A549 (cell line): ENCODE data around the gene RHCE. TPM values are rescaled to one million over a fixed set of nuclear protein-coding genes. Genes with fewer than 3 reads are reported as not detected.

ENCODE experiments used
- ATAC-seq, 2 experiments: fragments of 200-7000 bp in 1 of 2; fragments of >200 bp in 1 of 2; cut with Nextera tagmentation in 1 of 2; cut with Tn5 transposase in 1 of 2; 3 replicates each; pipeline versions ENCODE4 v1.8.0 to v1.9.1; 2018 to 2020; ENCODE audit warnings: mild to moderate bottlenecking in 1 of 2, moderate library complexity in 1 of 2
- CTCF ChIA-PET: fragments of 300-600 bp; sonication (Branson Sonifier 250); formaldehyde crosslinking; extraction: SDS; loops from one replicate; lab custom pipeline; 2021; ENCODE audit warnings: antibody characterized with exemption, inconsistent platforms; lab: Yijun Ruan, JAX
- POLR2A ChIA-PET: fragments of 350-600 bp; formaldehyde crosslinking; extraction: SDS; loops from one replicate; lab custom pipeline; 2021; ENCODE audit warnings: antibody characterized with exemption, inconsistent platforms; lab: Yijun Ruan, JAX
- DNase-seq, 2 experiments: peaks; one replicate each; pipeline versions ENCODE4 v3.0.0 to v3.0.0-alpha.2; 2011 to 2016; ENCODE audit warnings: low read depth in 1 of 2, low spot score in 1 of 2
- FAIRE-seq: peaks from 2 replicates; lab custom pipeline; 2011; peaks lifted over from hg19 to GRCh38; lab: Jason Lieb, UNC
- H3K27ac ChIP-seq, 2 experiments: fragments of >200 bp; sonication (Bioruptor Twin); formaldehyde crosslinking; 3 replicates each; pipeline ENCODE4 v1.5.1; 2016 to 2017
- H3K4me1 ChIP-seq: fragments of >200 bp; sonication (Bioruptor Twin); formaldehyde crosslinking; 3 replicates; pipeline ENCODE4 v1.6.1; 2016
- H3K4me2 ChIP-seq: fragments of >200 bp; sonication (Bioruptor Twin); formaldehyde crosslinking; 3 replicates; pipeline ENCODE4 v1.6.1; 2016
- H3K4me3 ChIP-seq: fragments of >200 bp; sonication (Bioruptor Twin); formaldehyde crosslinking; 3 replicates; pipeline ENCODE4 v1.5.1; 2016
- H3K9me3 ChIP-seq: fragments of >200 bp; sonication (Bioruptor Twin); formaldehyde crosslinking; 3 replicates; pipeline ENCODE4 v1.6.1; 2016
- BCL3 ChIP-seq: fragments of >200 bp; sonication (Bioruptor Twin); formaldehyde crosslinking; IDR thresholded peaks from 3 replicates; pipeline ENCODE4 v1.6.1; 2016
- CBX8 ChIP-seq: fragments of 200-600 bp; sonication (generic); IDR thresholded peaks from 2 replicates; pipeline ENCODE4 v1.6.1; 2016
- CEBPB ChIP-seq, 2 experiments: fragments of >200 bp in 1 of 2; sonication (Bioruptor Twin) in 1 of 2; formaldehyde crosslinking in 1 of 2; IDR thresholded peaks; 2 replicates each; pipeline ENCODE4 v1.6.1; 2012 to 2016
- CHD2 ChIP-seq: fragments of 150-350 bp; IDR thresholded peaks from 2 replicates; pipeline ENCODE4 v1.6.1; 2014; ENCODE audit warnings: low read length; ENCODE audit not compliant: partially characterized antibody
- CHD4 ChIP-seq: fragments of 200-600 bp; sonication (generic); IDR thresholded peaks from 2 replicates; pipeline ENCODE4 v1.6.1; 2016; ENCODE audit warnings: antibody characterized with exemption, mild to moderate bottlenecking, borderline replicate concordance
- EP300 ChIP-seq, 2 experiments: fragments of >200 bp; sonication (Bioruptor Twin); formaldehyde crosslinking; IDR thresholded peaks; 2 replicates in 1 of 2; 3 replicates in 1 of 2; pipeline ENCODE4 v1.6.1; 2016 to 2017
- FOXS1 ChIP-seq: fragments of 250-450 bp; sonication (Bioruptor Pico); IDR thresholded peaks from 2 replicates; pipeline ENCODE4 v1.5.0; 2020; ENCODE audit warnings: mild to moderate bottlenecking, moderate library complexity
- GATA3 ChIP-seq: IDR thresholded peaks from 2 replicates; pipeline ENCODE4 v1.6.1; 2012; ENCODE audit warnings: borderline replicate concordance
- HEYL ChIP-seq: fragments of 250-450 bp; sonication (Bioruptor Pico); IDR thresholded peaks from 2 replicates; pipeline ENCODE4 v1.8.0; 2021; ENCODE audit warnings: mild to moderate bottlenecking, moderate library complexity
- HMGXB4 ChIP-seq: fragments of 250-450 bp; sonication (Bioruptor Pico); IDR thresholded peaks from 2 replicates; pipeline ENCODE4 v1.5.0; 2021; ENCODE audit warnings: mild to moderate bottlenecking, moderate library complexity, borderline replicate concordance
- HOXA7 ChIP-seq: fragments of 250-450 bp; sonication (Bioruptor Pico); IDR thresholded peaks from 2 replicates; pipeline ENCODE4 v1.5.0; 2020; ENCODE audit warnings: mild to moderate bottlenecking, moderate library complexity
- HOXB13 ChIP-seq: fragments of 250-450 bp; sonication (Bioruptor Pico); IDR thresholded peaks from 2 replicates; pipeline ENCODE4 v1.5.0; 2020; ENCODE audit warnings: low read depth, mild to moderate bottlenecking, moderate library complexity
- JUN ChIP-seq, 2 experiments: fragments of >200 bp; sonication (Bioruptor Twin); formaldehyde crosslinking; IDR thresholded peaks; 2 replicates in 1 of 2; 3 replicates in 1 of 2; pipeline ENCODE4 v1.6.1; 2016 to 2017
- KDM1A ChIP-seq: fragments of 200-600 bp; sonication (generic); IDR thresholded peaks from 2 replicates; pipeline ENCODE4 v1.6.1; 2016; ENCODE audit warnings: low read depth, mild to moderate bottlenecking
- KDM5A ChIP-seq: fragments of 200-600 bp; sonication (generic); IDR thresholded peaks from 2 replicates; pipeline ENCODE4 v1.6.1; 2016; ENCODE audit warnings: antibody characterized with exemption, mild to moderate bottlenecking
- MAFK ChIP-seq: fragments of 450-650 bp; IDR thresholded peaks from 2 replicates; pipeline ENCODE4 v1.6.1; 2014; ENCODE audit not compliant: partially characterized antibody
- MAZ ChIP-seq: fragments of 150-350 bp; IDR thresholded peaks from 2 replicates; pipeline ENCODE4 v1.6.1; 2014; ENCODE audit warnings: antibody characterized with exemption, low read depth, low read length, borderline replicate concordance
- NPAS2 ChIP-seq: fragments of 250-450 bp; sonication (Bioruptor Pico); IDR thresholded peaks from 2 replicates; pipeline ENCODE4 v1.8.0; 2022; ENCODE audit warnings: mild to moderate bottlenecking, moderate library complexity, borderline replicate concordance
- NR3C1 ChIP-seq: fragments of >200 bp; sonication (Bioruptor Twin); formaldehyde crosslinking; IDR thresholded peaks from 3 replicates; pipeline ENCODE4 v1.6.1; 2017
- PHF8 ChIP-seq: fragments of 200-600 bp; sonication (generic); IDR thresholded peaks from 2 replicates; pipeline ENCODE4 v1.6.1; 2016; ENCODE audit warnings: low read depth, mild to moderate bottlenecking, antibody characterized with exemption, moderate library complexity, borderline replicate concordance
- RFX5 ChIP-seq: fragments of 450-650 bp; IDR thresholded peaks from 2 replicates; pipeline ENCODE4 v1.7.1; 2014; ENCODE audit warnings: antibody characterized with exemption, mild to moderate bottlenecking, moderate library complexity
- ZC3H11A ChIP-seq: fragments of 450-650 bp; IDR thresholded peaks from 2 replicates; pipeline ENCODE4 v1.6.1; 2014; ENCODE audit warnings: antibody characterized with exemption, mild to moderate bottlenecking
- WGBS: methylation state at CpG from one replicate; pipeline ENCODE4 v1.1.6; 2017; ENCODE audit errors: missing lambda C conversion rate; 5-methylcytosine and 5-hydroxymethylcytosine counted together
- polyA plus RNA-seq, 4 experiments: library from polyadenylated mRNA; depleted of rRNA in 3 of 4; stranded (reverse); fragments of >200 nt; fragmentation: RNase III in 1 of 4; extraction: RNeasy Plus Mini Kit Qiagen cat#74134 plus additional on column Dnase treatment in 1 of 4; gene quantifications; 2 replicates in 3 of 4; 3 replicates in 1 of 4; pipeline ENCODE4 v1.2.3, GENCODE V29; 2011 to 2017
- TF ChIP-seq, protein P1 (sequence below): IDR thresholded peaks from 2 replicates; pipeline ENCODE4 v1.6.1; 2012
- TF ChIP-seq, protein P2 (sequence below): fragments of 250-450 bp; sonication (Bioruptor Pico); IDR thresholded peaks from 2 replicates; pipeline ENCODE4 v1.5.0; 2020; ENCODE audit warnings: low read depth, mild to moderate bottlenecking, moderate library complexity
- TF ChIP-seq, protein P3 (sequence below): fragments of 200-600 bp; sonication (generic); IDR thresholded peaks from 2 replicates; pipeline ENCODE4 v1.6.1; 2016; ENCODE audit warnings: antibody characterized with exemption, mild to moderate bottlenecking, moderate library complexity

RHCE gene
- polyA plus RNA-seq, 2 of the 4 experiments (the other 2 are of a cell fraction): 0.12 TPM; not detected in 1

DNA sequence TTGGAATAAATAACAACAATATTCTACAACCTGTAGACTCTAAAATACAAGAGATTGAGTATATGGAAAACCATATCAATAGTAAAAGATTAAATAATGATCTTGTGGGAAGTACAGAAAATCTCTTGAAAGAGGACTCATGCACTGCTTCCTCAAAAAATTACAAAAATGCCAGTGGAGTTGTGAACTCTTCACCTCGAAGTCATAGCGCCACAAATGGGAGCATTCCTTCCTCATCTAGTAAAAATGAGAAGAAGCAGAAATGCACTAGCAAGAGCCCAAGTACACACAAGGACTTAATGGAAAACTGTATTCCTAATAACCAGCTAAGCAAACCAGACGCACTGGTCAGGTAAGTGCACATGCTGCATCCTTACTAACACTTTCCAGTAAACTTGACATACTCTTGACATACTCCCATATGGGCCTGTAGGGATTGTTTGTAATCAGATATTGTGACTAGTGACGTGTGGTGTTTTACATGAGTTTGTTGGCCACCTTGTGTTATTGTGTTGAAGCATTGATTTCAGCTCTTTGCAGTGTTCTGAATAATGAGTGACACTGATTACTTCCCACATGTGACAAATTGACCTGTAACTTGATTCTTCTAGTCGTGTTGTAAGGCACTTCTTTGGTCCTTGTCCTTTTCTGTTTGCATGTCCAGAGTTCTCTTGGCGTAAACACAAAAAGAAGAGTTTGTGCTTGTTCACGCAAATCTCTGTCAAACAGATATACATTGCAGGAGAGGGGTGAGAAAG is 38.1 kb upstream of the RHCE start:
- FAIRE-seq (no peak), DNase-seq (no peak)
- no peaks in the 10 kb centered on the region for H3K9me3 ChIP-seq
- no peak overlapping the region for H3K4me3 ChIP-seq
- TF ChIP-seq CEBPB (IDR thresholded peaks at IDR 0.05) (no peak), GATA3 (no peak), HEYL (CRISPR knock-in tag) (no peak), NR3C1 (no peak)
- TF ChIP-seq, all 56 proteins: peak for 0
- 87% methylated on average over 7 of the region's 7 CpGs for WGBS
- ChIA-PET CTCF (no interaction called here), POLR2A (no interaction called here)
- Histone ChIP-seq H3K4me1 (no peaks in the 10 kb centered on the region), H3K27ac (no peak overlapping the region), H3K4me2 (no peak overlapping the region)
- ATAC-seq: no peak

- FAIRE-seq: no peak
Observed at GRCh38 chr1:25456502-25456901, 35.9 kb upstream of the RHCE start.

GRCh38 chr1:25451908-25452307 is 31.3 kb upstream of the RHCE start:
- CTCF ChIA-PET: interaction anchor here (1.2 kb wide), 2 partner anchors 35 to 47 kb away, joined by 3 to 4 read pairs; no protein-coding TSS in a partner anchor
- H3K9me3 ChIP-seq: no peaks in the 10 kb centered on the region
- POLR2A ChIA-PET: no interaction called here
- no peak overlapping the region for H3K4me2 ChIP-seq
- FAIRE-seq (no peak), ATAC-seq (no peak), DNase-seq (no peak)
- 86% methylated on average over 3 of the region's 3 CpGs for WGBS
- peaks cover 8% of the 10 kb centered on the region; the same call in 1 of the 3 replicates for H3K4me1 ChIP-seq
- TF ChIP-seq, protein P1, sequence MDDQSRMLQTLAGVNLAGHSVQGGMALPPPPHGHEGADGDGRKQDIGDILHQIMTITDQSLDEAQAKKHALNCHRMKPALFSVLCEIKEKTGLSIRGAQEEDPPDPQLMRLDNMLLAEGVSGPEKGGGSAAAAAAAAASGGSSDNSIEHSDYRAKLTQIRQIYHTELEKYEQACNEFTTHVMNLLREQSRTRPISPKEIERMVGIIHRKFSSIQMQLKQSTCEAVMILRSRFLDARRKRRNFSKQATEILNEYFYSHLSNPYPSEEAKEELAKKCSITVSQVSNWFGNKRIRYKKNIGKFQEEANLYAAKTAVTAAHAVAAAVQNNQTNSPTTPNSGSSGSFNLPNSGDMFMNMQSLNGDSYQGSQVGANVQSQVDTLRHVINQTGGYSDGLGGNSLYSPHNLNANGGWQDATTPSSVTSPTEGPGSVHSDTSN: no peak
- TF ChIP-seq KDM1A: no peak
- no peak for TF ChIP-seq NPAS2 (CRISPR knock-in tag)
- TF ChIP-seq KDM5A: no peak
- TF ChIP-seq HOXB13 (CRISPR knock-in tag): no peak
- TF ChIP-seq MAZ: no peak
- TF ChIP-seq, protein P2, sequence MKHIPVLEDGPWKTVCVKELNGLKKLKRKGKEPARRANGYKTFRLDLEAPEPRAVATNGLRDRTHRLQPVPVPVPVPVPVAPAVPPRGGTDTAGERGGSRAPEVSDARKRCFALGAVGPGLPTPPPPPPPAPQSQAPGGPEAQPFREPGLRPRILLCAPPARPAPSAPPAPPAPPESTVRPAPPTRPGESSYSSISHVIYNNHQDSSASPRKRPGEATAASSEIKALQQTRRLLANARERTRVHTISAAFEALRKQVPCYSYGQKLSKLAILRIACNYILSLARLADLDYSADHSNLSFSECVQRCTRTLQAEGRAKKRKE (CRISPR knock-in tag): no peak
- no peak for TF ChIP-seq HMGXB4 (CRISPR knock-in tag)
- TF ChIP-seq CHD2: no peak
- TF ChIP-seq FOXS1 (CRISPR knock-in tag): no peak
- TF ChIP-seq, protein P3, sequence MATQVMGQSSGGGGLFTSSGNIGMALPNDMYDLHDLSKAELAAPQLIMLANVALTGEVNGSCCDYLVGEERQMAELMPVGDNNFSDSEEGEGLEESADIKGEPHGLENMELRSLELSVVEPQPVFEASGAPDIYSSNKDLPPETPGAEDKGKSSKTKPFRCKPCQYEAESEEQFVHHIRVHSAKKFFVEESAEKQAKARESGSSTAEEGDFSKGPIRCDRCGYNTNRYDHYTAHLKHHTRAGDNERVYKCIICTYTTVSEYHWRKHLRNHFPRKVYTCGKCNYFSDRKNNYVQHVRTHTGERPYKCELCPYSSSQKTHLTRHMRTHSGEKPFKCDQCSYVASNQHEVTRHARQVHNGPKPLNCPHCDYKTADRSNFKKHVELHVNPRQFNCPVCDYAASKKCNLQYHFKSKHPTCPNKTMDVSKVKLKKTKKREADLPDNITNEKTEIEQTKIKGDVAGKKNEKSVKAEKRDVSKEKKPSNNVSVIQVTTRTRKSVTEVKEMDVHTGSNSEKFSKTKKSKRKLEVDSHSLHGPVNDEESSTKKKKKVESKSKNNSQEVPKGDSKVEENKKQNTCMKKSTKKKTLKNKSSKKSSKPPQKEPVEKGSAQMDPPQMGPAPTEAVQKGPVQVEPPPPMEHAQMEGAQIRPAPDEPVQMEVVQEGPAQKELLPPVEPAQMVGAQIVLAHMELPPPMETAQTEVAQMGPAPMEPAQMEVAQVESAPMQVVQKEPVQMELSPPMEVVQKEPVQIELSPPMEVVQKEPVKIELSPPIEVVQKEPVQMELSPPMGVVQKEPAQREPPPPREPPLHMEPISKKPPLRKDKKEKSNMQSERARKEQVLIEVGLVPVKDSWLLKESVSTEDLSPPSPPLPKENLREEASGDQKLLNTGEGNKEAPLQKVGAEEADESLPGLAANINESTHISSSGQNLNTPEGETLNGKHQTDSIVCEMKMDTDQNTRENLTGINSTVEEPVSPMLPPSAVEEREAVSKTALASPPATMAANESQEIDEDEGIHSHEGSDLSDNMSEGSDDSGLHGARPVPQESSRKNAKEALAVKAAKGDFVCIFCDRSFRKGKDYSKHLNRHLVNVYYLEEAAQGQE: no peak
- no peak for TF ChIP-seq JUN (IDR thresholded peaks at IDR 0.05)
- no peak for TF ChIP-seq MAFK
- no peak for TF ChIP-seq RFX5
- TF ChIP-seq BCL3: no peak
- H3K27ac ChIP-seq: no peak overlapping the region
- no peak overlapping the region for H3K4me3 ChIP-seq

More at GRCh38 chr1:25456502-25456901, 35.9 kb upstream of the RHCE start:
- POLR2A ChIA-PET: no interaction called here
- Histone ChIP-seq H3K4me1 (no peaks in the 10 kb centered on the region), H3K27ac (no peak overlapping the region), H3K4me2 (no peak overlapping the region), H3K4me3 (no peak overlapping the region), H3K9me3 (no peaks in the 10 kb centered on the region)
- no peak for ATAC-seq
- CTCF ChIA-PET: interaction anchor here (0.6 to 1.7 kb wide), 4 partner anchors 14 to 341 kb away, joined by 3 read pairs; no protein-coding TSS in a partner anchor
- DNase-seq: no peak
- TF ChIP-seq CEBPB (IDR thresholded peaks at IDR 0.05) (no peak), ZC3H11A (no peak), PHF8 (no peak), EP300 (IDR thresholded peaks at IDR 0.05) (no peak), CHD4 (no peak), CBX8 (no peak), FOXS1 (CRISPR knock-in tag) (no peak), HOXA7 (CRISPR knock-in tag) (no peak), CHD2 (no peak)
- WGBS: 82% methylated on average over 4 of the region's 4 CpGs
